Effector memory CD8-positive, alpha-beta T cell (primary cell): Measurements from ENCODE around the gene SH3YL1.

Experiments used
- ATAC-seq: fragments of 150-1000 bp; cut with Tn5 transposase; replicated peaks from 2 replicates; pipeline ENCODE4 v1.10.0; 2021; ENCODE audit warnings: mild to moderate bottlenecking, moderate library complexity
- DNase-seq, 3 experiments: peaks; one replicate each; pipeline ENCODE4 v3.0.0; 2021
- H3K27ac Mint-ChIP-seq, 2 donors: one replicate each; pipeline ENCODE4 v1.8.0; 2022; ENCODE audit warnings: mild to moderate bottlenecking in 2 of 2, mixed read lengths in 2 of 2, moderate library complexity in 2 of 2
- H3K27me3 Mint-ChIP-seq, 2 donors: one replicate each; pipeline ENCODE4 v1.8.0; 2022; ENCODE audit warnings: mixed read lengths in 2 of 2
- H3K36me3 Mint-ChIP-seq: one replicate; pipeline ENCODE4 v1.8.0; 2022; ENCODE audit warnings: mild to moderate bottlenecking, moderate library complexity, mixed read lengths; ENCODE audit not compliant: insufficient read depth
- H3K4me1 Mint-ChIP-seq, 2 donors: one replicate each; pipeline ENCODE4 v1.8.0; 2022; ENCODE audit warnings: low read depth in 2 of 2, mixed read lengths in 2 of 2
- H3K4me3 Mint-ChIP-seq, 2 donors: one replicate each; pipeline ENCODE4 v1.8.0; 2022; ENCODE audit warnings: mild to moderate bottlenecking in 2 of 2, mixed read lengths in 2 of 2, moderate library complexity in 2 of 2
- H3K9me3 Mint-ChIP-seq, 2 donors: one replicate each; pipeline ENCODE4 v1.8.0; 2022; ENCODE audit warnings: mixed read lengths in 2 of 2

Gene SH3YL1

DNA sequence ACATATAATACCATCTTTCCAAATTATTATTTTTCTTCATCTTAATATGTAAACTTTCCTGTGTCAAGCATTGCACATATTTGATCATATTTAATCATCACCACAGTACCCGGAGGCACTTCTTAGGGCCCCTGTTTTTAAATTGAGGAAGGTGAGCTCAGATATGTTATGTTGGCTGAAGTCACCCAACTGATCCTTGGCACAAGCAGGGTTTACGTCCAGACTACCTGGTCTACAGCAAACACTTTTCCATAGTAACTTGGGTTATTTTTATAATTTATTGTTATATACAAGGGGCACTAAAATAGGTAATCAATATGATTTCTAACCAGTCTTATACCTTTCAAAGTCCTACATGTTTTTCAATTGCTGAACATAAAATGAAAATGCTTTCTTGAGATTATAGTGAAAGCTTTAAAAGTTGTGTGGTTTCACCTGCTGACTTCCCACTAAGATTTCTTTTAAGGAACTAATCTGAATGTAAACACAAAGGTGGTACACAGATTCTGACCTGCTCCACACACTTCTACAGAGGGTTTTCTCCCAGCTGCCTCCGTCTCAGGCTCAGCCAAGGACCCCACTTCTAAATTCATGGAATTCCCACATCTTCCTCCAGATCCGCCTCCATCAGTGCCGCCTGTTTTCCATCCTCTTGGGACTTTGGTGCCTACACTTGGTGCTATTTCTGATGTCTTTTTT is 52.2 kb downstream of the SH3YL1 start:
- DNase-seq: no peak
- ATAC-seq: no peak
- no peaks in the 10 kb centered on the region for H3K36me3 Mint-ChIP-seq
- peaks cover 10 to 19% of the 10 kb centered on the region in 2 donors for H3K4me1 Mint-ChIP-seq
- no peak overlapping the region for H3K27ac Mint-ChIP-seq
- H3K4me3 Mint-ChIP-seq: no peak overlapping the region
- H3K27me3 Mint-ChIP-seq: peaks cover 13 to 22% of the 10 kb centered on the region in 2 donors
- no peaks in the 10 kb centered on the region for H3K9me3 Mint-ChIP-seq

DNA sequence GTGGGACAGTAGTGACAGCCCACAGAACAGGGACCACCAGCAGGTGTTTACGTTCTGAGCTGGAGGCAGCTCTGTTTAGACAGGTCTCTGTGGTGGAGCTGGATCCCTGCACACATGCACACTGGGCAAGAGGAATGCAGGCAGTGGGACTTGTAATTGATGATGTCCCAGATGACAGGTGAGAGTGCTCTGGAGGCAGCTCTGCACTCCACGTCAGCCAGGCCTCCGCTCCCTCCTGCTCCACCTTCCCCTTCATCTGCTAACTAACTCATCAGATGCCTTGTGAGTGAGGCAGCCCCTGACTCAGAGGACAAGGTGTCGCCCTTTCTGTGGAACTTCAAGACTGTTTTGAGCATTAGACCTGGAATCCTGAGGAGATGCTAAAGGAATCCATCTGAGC is 53.2 kb downstream of the SH3YL1 start:
- no peak for DNase-seq
- no peaks in the 10 kb centered on the region for H3K9me3 Mint-ChIP-seq
- no peaks in the 10 kb centered on the region for H3K36me3 Mint-ChIP-seq
- no peak for ATAC-seq
- peaks cover 13 to 16% of the 10 kb centered on the region in 2 donors for H3K27me3 Mint-ChIP-seq
- H3K4me1 Mint-ChIP-seq: peaks cover 10 to 21% of the 10 kb centered on the region in 2 donors
- H3K27ac Mint-ChIP-seq: no peak overlapping the region
- H3K4me3 Mint-ChIP-seq: no peak overlapping the region

DNA sequence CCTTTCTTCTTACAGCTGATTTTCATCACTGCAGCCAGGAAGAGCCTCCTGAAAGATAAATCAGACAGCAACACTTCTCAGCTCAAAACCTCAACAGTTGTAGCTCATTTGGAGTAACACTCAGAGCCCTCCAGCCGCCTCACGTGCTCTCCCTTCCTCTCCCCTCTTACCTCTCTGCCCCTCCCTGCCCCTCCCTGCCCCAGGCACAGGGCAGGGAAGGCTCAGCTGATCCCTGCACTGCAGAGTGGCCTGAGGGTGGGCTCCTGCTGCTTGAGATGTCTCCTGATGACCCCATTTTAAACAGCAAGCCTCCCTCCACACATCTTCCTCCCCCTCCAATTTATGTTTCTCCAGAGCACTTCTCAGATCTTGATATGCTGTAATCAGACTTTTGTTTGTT is 54.4 kb downstream of the SH3YL1 start:
- DNase-seq (no peak), ATAC-seq (no peak)
- Mint-ChIP-seq H3K27me3 (peaks cover 13 to 16% of the 10 kb centered on the region in 2 donors), H3K36me3 (no peaks in the 10 kb centered on the region), H3K4me3 (no peak overlapping the region), H3K27ac (no peak overlapping the region), H3K9me3 (no peaks in the 10 kb centered on the region), H3K4me1 (peaks cover 10 to 21% of the 10 kb centered on the region in 2 donors)

DNA sequence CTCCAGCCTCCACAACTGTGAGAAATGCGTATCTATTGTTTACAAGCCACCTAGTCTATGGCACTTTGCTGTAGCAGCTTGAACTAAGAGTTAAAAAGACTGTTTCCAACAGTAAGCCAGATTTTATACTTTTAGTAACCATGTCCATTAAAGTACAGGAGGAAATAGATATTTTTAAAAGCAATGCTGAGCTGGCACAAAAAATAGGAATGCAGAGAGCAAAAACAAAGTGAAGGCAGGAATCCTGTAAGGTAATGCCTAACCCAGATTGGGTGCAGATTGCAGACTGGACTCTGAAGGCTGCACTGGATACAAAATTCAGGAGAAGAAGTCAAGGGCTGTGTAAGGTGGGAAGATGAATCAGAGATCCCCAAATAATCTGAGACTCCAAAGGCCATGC is 55.5 kb downstream of the SH3YL1 start:
- Mint-ChIP-seq H3K4me3 (no peak overlapping the region), H3K27me3 (peaks cover 16 to 27% of the 10 kb centered on the region in 2 donors), H3K36me3 (no peaks in the 10 kb centered on the region), H3K4me1 (peaks cover 10 to 21% of the 10 kb centered on the region in 2 donors), H3K27ac (no peak overlapping the region), H3K9me3 (no peaks in the 10 kb centered on the region)
- ATAC-seq (no peak), DNase-seq (no peak)

DNA sequence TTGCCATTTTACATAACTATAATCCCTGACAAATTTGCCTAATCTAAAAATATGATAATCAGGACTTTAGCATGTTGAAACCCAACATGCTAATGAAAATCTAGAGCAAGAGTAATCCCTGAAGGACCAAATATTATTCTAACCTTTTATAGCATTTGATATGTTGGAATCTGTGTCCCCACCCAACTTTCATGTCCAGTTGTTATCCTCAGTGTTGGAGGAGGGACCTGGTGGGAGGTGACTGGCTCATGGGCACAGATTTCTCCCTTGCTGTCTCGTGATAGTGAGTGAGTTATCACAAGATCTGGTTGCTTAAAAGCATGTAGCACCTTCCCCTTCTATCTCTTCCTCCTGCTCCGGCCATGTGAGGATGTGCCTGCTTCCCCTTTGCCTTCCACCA is 59.8 kb downstream of the SH3YL1 start:
- Mint-ChIP-seq H3K27ac (no peak overlapping the region), H3K36me3 (no peaks in the 10 kb centered on the region), H3K27me3 (peaks cover 14 to 33% of the 10 kb centered on the region in 2 donors), H3K9me3 (no peaks in the 10 kb centered on the region), H3K4me1 (peaks cover 13 to 17% of the 10 kb centered on the region in 2 donors), H3K4me3 (no peak overlapping the region)
- DNase-seq: no peak
- no peak for ATAC-seq

DNA sequence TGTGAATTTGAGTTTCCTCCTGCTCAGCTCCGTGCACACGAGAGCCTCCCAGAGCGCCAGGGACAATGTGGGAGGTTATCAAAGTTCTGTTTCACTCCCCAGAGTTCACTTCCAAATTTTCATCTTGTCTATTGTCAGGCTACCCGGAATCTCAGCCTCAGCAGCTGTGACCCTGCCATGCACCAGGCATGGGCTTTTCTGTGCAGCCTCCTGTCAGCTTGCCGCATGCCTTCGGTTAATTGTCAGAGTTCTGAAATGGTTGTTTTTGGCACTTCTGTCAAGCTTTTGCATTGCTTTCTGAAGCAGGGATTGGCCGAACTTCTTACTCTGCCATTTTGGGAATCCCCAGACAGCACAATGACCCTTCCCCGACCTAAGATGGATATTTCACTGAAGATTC is 60.4 kb downstream of the SH3YL1 start:
- peaks cover 14 to 33% of the 10 kb centered on the region in 2 donors for H3K27me3 Mint-ChIP-seq
- H3K9me3 Mint-ChIP-seq: no peaks in the 10 kb centered on the region
- peaks cover 13 to 17% of the 10 kb centered on the region in 2 donors for H3K4me1 Mint-ChIP-seq
- no peak for DNase-seq
- H3K27ac Mint-ChIP-seq: no peak overlapping the region
- no peaks in the 10 kb centered on the region for H3K36me3 Mint-ChIP-seq
- H3K4me3 Mint-ChIP-seq: no peak overlapping the region
- no peak for ATAC-seq

DNA sequence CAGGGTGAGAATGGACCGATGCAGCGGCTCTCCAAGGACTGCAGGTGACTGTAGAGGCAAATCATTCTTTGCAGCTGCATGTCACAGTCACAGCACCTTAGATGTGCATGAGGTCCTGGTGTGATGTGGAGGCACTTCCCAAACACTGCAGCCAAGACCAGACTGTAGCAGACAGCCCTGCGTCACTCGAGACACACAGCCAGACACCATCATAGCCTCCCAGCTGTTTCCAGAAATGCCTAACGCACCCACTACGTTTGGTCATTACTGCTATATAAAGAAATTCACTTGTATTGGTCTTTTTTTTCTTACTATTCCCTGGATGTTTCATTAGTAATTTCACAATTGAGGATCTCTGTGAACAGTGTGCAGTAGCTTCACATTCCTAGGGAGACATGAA is 60.9 kb downstream of the SH3YL1 start:
- ATAC-seq (no peak), DNase-seq (no peak)
- Mint-ChIP-seq H3K27ac (peak overlapping the region in 1 of 2 donors; percentile 33), H3K36me3 (no peaks in the 10 kb centered on the region), H3K4me3 (no peak overlapping the region), H3K27me3 (peaks cover 14 to 33% of the 10 kb centered on the region in 2 donors), H3K4me1 (peaks cover 9 to 12% of the 10 kb centered on the region in 2 donors), H3K9me3 (no peaks in the 10 kb centered on the region)

DNA sequence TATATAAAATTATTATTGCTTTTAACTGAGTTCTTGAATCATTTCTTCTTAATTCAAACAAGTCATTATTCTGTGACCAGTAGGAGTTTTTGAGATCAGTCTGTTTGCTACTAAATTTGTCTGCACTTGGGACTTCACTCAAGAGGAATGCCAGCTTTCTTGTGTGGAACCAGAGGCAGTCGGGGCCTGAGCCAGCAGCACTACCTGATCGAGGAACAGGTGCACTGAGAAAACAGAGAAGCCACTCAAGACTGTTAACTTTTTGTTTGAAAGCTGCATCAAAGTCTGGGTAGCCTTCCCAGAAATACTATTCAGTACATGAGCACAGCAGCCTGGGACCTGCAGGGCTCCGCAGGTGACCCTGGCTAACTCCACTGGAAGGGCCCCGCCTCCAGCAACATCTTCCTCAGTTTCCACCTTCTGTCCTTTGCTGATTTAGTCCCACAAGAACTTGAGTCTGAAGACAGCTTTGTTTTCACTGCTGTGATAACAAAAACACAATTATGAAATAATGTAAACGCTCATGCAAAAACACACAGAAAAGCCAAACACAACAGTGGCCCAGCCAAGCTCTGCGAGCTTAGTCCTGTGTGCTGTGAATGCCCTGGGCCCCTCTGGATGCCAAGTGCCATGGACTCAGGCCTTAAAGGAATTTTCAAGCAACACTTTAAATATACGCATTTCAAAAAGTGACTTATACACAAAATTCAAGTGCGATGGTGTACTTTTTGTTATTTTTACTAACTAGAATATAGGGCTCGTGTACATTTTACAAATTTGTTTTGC is 62.0 kb downstream of the SH3YL1 start:
- Mint-ChIP-seq H3K4me3 (no peak overlapping the region), H3K27me3 (peaks cover 14 to 33% of the 10 kb centered on the region in 2 donors), H3K9me3 (no peaks in the 10 kb centered on the region), H3K36me3 (no peaks in the 10 kb centered on the region), H3K4me1 (peaks cover 8% of the 10 kb centered on the region in 2 donors), H3K27ac (no peak overlapping the region)
- DNase-seq (no peak), ATAC-seq (no peak)

DNA sequence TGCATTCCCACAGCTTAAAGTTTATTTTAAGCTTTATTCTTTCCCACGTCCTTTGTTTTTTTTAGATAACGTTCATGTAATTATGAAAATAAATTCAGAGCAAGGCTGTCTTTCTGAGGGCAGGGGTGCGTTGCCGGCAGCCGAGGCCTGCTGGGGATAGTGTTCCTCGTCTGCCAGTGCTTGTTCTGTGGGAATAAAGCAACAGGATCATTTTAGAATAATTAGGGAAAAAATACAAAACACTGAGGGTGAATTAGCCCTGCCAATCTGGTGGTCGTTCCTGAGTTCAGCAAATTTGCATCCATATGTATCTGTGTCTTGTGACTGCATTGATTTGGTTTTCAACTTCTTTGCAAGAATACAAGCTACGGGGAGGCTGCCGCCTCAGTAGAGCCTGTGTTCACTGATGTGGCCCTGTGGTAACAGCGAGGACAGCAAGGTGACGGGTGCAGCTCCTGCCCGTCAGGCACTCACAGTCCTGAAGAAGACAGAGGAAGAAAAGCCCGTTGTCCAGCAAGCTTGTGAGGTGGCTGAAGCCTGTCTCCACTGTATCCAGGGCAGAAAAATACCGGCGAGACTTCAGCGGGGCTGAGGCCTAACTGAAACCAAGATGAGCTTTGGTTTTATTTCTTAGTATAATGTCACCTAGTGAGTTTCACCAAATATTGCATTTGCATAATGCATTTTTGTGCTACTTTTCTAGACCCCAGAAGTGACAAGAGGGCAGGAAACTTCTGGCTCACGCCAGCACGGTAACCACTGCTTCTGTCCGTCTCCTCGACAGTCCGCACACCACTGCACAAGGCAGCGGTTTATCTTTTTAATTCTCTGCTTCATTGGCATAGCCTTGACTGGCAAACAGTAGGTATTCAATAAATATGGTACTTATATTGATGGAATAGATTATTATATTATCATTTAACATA is 64.5 kb downstream of the SH3YL1 start:
- Mint-ChIP-seq H3K36me3 (no peaks in the 10 kb centered on the region), H3K4me1 (peaks cover 5 to 8% of the 10 kb centered on the region in 2 donors), H3K9me3 (no peaks in the 10 kb centered on the region), H3K4me3 (no peak overlapping the region), H3K27ac (no peak overlapping the region), H3K27me3 (peaks cover 14 to 29% of the 10 kb centered on the region in 2 donors)
- DNase-seq (no peak), ATAC-seq (no peak)

DNA sequence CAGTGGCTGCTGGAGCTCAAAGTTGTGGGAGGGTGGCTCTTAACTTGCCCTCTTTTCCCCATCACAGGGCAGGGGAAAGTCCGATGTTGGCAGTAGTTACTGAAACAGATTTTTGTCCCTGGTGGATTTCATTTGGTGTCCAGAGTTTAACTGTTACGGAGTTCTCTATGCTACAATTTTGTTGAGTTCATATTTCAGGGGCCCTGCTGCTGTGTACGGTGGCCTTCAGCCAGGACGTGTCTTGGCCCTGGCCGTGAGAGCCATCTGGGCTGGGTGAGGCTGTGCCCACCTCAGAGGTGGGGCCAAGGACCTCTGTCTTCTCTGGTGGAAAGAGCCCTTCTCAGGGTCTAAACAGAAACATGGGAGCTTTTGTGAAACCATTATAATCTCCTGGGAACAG is 67.4 kb downstream of the SH3YL1 start:
- ATAC-seq: no peak
- Mint-ChIP-seq H3K9me3 (no peaks in the 10 kb centered on the region), H3K27me3 (peaks cover 0 to 6% of the 10 kb centered on the region in 2 donors), H3K36me3 (no peaks in the 10 kb centered on the region), H3K27ac (no peak overlapping the region), H3K4me3 (no peak overlapping the region), H3K4me1 (peaks cover 13 to 15% of the 10 kb centered on the region in 2 donors)
- DNase-seq: no peak

DNA sequence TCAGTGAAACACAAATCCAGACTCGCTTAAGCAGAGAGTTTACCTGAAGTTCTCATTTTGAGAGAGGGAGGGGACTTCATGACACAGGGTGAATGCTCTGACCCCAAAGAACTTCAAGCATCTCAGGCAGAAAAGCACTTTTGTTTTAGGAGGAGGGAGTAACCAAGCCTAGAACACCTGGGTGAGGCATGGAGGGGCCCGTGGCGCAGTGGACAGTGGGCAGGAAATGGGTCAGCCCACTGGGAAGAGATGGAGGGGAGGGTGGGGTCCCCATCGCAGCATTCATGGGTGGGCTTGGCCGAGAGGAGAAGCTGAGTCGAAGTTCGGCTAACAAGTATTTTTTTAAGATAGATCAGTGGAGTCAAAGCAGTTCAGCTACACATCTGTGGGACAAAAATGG is 67.9 kb downstream of the SH3YL1 start:
- peak overlapping the region; percentile 44 to 89 for H3K27ac Mint-ChIP-seq
- ATAC-seq: no peak
- H3K4me1 Mint-ChIP-seq: peaks cover 13 to 15% of the 10 kb centered on the region in 2 donors

DNA sequence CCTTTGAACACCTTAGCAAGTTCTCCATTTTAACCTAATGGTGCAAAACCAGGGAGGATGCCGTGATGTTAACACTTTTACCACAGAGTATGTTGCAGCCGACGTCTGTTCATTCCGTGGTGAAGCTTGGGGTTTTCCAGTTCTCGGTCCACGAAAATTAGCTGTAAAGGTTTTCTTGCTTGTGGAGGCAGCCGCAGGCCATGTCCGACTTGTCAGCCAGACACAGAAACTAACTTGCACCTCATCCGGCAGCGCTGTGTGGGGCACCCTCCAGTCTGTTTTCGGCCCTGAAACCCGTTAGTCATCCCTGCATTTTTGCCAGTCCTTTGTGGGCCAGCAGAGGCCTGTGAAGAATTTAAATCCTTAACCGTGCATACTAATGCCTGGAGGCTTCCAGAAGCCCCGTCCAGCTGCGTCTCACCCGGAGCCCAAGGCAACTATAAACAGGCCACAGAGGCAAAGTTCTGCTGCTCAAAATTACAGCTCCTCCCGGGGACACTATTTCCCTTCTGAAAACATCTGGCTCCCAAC is 70.6 kb downstream of the SH3YL1 start:
- Mint-ChIP-seq H3K4me1 (peaks cover 13 to 15% of the 10 kb centered on the region in 2 donors), H3K4me3 (peak overlapping the region; percentile 54 to 57), H3K9me3 (peaks cover 2 to 5% of the 10 kb centered on the region in 2 donors), H3K27me3 (peaks cover 0 to 4% of the 10 kb centered on the region in 2 donors), H3K27ac (peak overlapping the region; percentile 73 to 89), H3K36me3 (no peaks in the 10 kb centered on the region)
- ATAC-seq: peak; percentile 92
- DNase-seq: peak; percentile 59 to 64 (median 60)

More for the DNA sequence above, 67.9 kb downstream of the SH3YL1 start:
- no peak for DNase-seq
- no peaks in the 10 kb centered on the region for H3K36me3 Mint-ChIP-seq
- no peak overlapping the region for H3K4me3 Mint-ChIP-seq
- H3K9me3 Mint-ChIP-seq: no peaks in the 10 kb centered on the region
- H3K27me3 Mint-ChIP-seq: peaks cover 0 to 2% of the 10 kb centered on the region in 2 donors
